Endothelial cell of umbilical vein (primary cell): ENCODE data around the gene MIPEP. TPM values are rescaled to one million over a fixed set of nuclear protein-coding genes. Genes with fewer than 3 reads are reported as not detected.

Source experiments
- BruUV-seq: library from RNA; stranded (reverse); fragments of 400-500 nt; replicated peaks from 2 replicates; lab custom pipeline; 2021; lab: Mats Ljungman, UMichigan
- CTCF ChIA-PET: fragments of 300-600, 350-600 bp; sonication (Branson Sonifier 250); formaldehyde crosslinking; loops from one replicate; lab custom pipeline; 2021; ENCODE audit warnings: antibody characterized with exemption, inconsistent platforms; lab: Charles Lee
- POLR2A ChIA-PET: fragments of 300-600, 350-600 bp; sonication (Branson Sonifier 250); formaldehyde crosslinking; loops from one replicate; lab custom pipeline; 2021; ENCODE audit warnings: antibody characterized with exemption, inconsistent platforms; lab: Charles Lee
- DNase-seq: peaks from one replicate; pipeline ENCODE4 v3.0.0-alpha.2; 2011; ENCODE audit warnings: low read depth, low spot score
- FAIRE-seq: peaks from 2 replicates; lab custom pipeline; 2011; peaks lifted over from hg19 to GRCh38; lab: Jason Lieb, UNC
- H2AFZ ChIP-seq: 2 replicates; pipeline ENCODE4 v1.6.0; 2012; ENCODE audit warnings: low read depth, low read length, control low read depth, inconsistent platforms
- H3K27ac ChIP-seq: 2 replicates; pipeline ENCODE4 v1.5.1; 2011; ENCODE audit warnings: low read depth, mild to moderate bottlenecking, control low read depth, low read length, moderate library complexity; ENCODE audit not compliant: insufficient read depth
- H3K27me3 ChIP-seq, 2 experiments: 2 replicates each; pipeline versions ENCODE4 v1.6.0 to v1.6.1; 2011; ENCODE audit warnings: low read length in 2 of 2, mixed read lengths in 1 of 2; ENCODE audit not compliant: control insufficient read depth in 2 of 2, insufficient read depth in 2 of 2
- H3K36me3 ChIP-seq, 2 experiments: 2 replicates in 1 of 2; 3 replicates in 1 of 2; pipeline ENCODE4 v1.5.1; 2011; ENCODE audit warnings: low read length in 2 of 2, mild to moderate bottlenecking in 1 of 2, moderate library complexity in 1 of 2; ENCODE audit not compliant: control insufficient read depth in 2 of 2, insufficient read depth in 2 of 2; ENCODE audit errors: extremely low read depth in 1 of 2
- H3K4me1 ChIP-seq: 3 replicates; pipeline ENCODE4 v1.5.1; 2011; ENCODE audit warnings: mild to moderate bottlenecking, low read length; ENCODE audit not compliant: control insufficient read depth, insufficient read depth; ENCODE audit errors: extremely low read depth
- H3K4me2 ChIP-seq: 2 replicates; pipeline ENCODE4 v1.6.1; 2011; ENCODE audit warnings: low read length, control low read depth, mixed read lengths; ENCODE audit not compliant: insufficient read depth
- H3K4me3 ChIP-seq, 3 experiments: fragments of 200-600 bp in 1 of 3; sonication (generic), shearing (Covaris generic) in 1 of 3; replicated peaks in 1 of 3; 2 replicates each; pipeline ENCODE4 v1.5.1; 2011 to 2016; ENCODE audit warnings: control low read depth in 3 of 3, low read length in 3 of 3, mild to moderate bottlenecking in 2 of 3, inconsistent platforms in 1 of 3, low read depth in 1 of 3, moderate library complexity in 1 of 3; ENCODE audit not compliant: insufficient read depth in 1 of 3
- H3K79me2 ChIP-seq: 2 replicates; pipeline ENCODE4 v1.6.0; 2012; ENCODE audit warnings: low read length, inconsistent platforms; ENCODE audit not compliant: control insufficient read depth, insufficient read depth
- H3K9ac ChIP-seq: replicated peaks from 2 replicates; pipeline ENCODE3; 2011; ENCODE audit warnings: low read length, control low read depth; ENCODE audit not compliant: insufficient read depth; ENCODE audit errors: extremely low read depth
- H3K9me1 ChIP-seq: replicated peaks from 3 replicates; pipeline ENCODE4 v1.6.0; 2011; ENCODE audit warnings: mild to moderate bottlenecking, low read length; ENCODE audit not compliant: control insufficient read depth, insufficient read depth; ENCODE audit errors: extremely low read depth
- H3K9me3 ChIP-seq: replicated peaks from 2 replicates; pipeline ENCODE4 v1.5.1; 2012; ENCODE audit warnings: low read length, inconsistent platforms; ENCODE audit not compliant: control insufficient read depth, insufficient read depth
- H4K20me1 ChIP-seq: replicated peaks from 2 replicates; pipeline ENCODE3; 2011; ENCODE audit warnings: mild to moderate bottlenecking, low read length; ENCODE audit not compliant: control insufficient read depth, insufficient read depth; ENCODE audit errors: extremely low read depth
- CTCF ChIP-seq, 2 donors: IDR thresholded peaks; 1 replicate in 1 of 2; 2 replicates in 1 of 2; pipeline ENCODE4 v1.5.1; 2011; ENCODE audit warnings: low read length in 2 of 2, mild to moderate bottlenecking in 2 of 2, moderate library complexity in 2 of 2, control low read depth in 1 of 2, inconsistent platforms in 1 of 2, low read depth in 1 of 2; ENCODE audit not compliant: insufficient read depth in 1 of 2; ENCODE audit errors: extremely low read depth in 1 of 2
- EZH2 ChIP-seq: IDR thresholded peaks from 2 replicates; pipeline ENCODE4 v1.6.1; 2012; ENCODE audit warnings: borderline replicate concordance, low read depth, mild to moderate bottlenecking, moderate library complexity, low read length, inconsistent platforms; ENCODE audit not compliant: severe bottlenecking
- FOS ChIP-seq: IDR thresholded peaks from 2 replicates; pipeline ENCODE4 v1.6.1; 2011; ENCODE audit warnings: mild to moderate bottlenecking, low read length, moderate library complexity, borderline replicate concordance; ENCODE audit not compliant: insufficient read depth
- GATA2 ChIP-seq: IDR thresholded peaks from 2 replicates; pipeline ENCODE4 v1.7.0; 2011; ENCODE audit warnings: low read depth, mild to moderate bottlenecking, moderate library complexity, mixed read lengths, low read length; ENCODE audit not compliant: insufficient read length, insufficient read depth
- JUN ChIP-seq: IDR thresholded peaks from 2 replicates; pipeline ENCODE4 v1.6.1; 2011; ENCODE audit warnings: borderline replicate concordance, low read depth; ENCODE audit not compliant: insufficient read length, insufficient read depth
- MYC ChIP-seq: IDR thresholded peaks from one replicate; pipeline ENCODE4 v1.6.1; 2011; ENCODE audit warnings: mild to moderate bottlenecking, low read depth, low read length
- POLR2A ChIP-seq: IDR thresholded peaks from 2 replicates; pipeline ENCODE4 v1.6.1; 2012; ENCODE audit warnings: low read depth, mild to moderate bottlenecking, control low read depth, low read length
- POLR2AphosphoS5 ChIP-seq: IDR thresholded peaks from 2 replicates; pipeline ENCODE4 v1.6.1; 2012; ENCODE audit warnings: low read depth, mild to moderate bottlenecking, control low read depth, low read length, moderate library complexity; ENCODE audit not compliant: insufficient read depth
- dilution Hi-C: fragments of 300-500 bp; cut with MboI; formaldehyde crosslinking; loops from one replicate; pipeline ENCODE4 v1.15.0; 2019; ENCODE audit warnings: low sequenced_read_pairs; ENCODE audit not compliant: extremely low pct_ligation_motif_present
- intact Hi-C: fragments of 100-400 bp; cut with micrococcal nuclease; formaldehyde crosslinking; loops from one replicate; pipeline ENCODE4 v1.10.0; 2022
- polyA plus RNA-seq, 4 experiments: library from polyadenylated mRNA; depleted of rRNA in 3 of 4; stranded (reverse) in 3 of 4; unstranded in 1 of 4; fragments of >200 nt; gene quantifications; 2 replicates each; pipeline versions ENCODE4 v1.2.1 to v1.2.3, GENCODE V29; 2011 to 2012; ENCODE audit warnings: missing spikeins in 1 of 4
- total RNA-seq: library from RNA; stranded (reverse); gene quantifications from 2 replicates; pipeline ENCODE4 v1.2.3, GENCODE V29; 2021
- TF ChIP-seq, protein P1 (sequence below): IDR thresholded peaks from 2 replicates; pipeline ENCODE4 v1.6.1; 2011; ENCODE audit not compliant: insufficient read depth, insufficient read length

MIPEP gene
- total and polyA plus RNA-seq, 2 donors (not counting 3 experiments of a cell fraction or from before 2014, with no cell fraction given) = 12.4 to 19.2 TPM

DNA sequence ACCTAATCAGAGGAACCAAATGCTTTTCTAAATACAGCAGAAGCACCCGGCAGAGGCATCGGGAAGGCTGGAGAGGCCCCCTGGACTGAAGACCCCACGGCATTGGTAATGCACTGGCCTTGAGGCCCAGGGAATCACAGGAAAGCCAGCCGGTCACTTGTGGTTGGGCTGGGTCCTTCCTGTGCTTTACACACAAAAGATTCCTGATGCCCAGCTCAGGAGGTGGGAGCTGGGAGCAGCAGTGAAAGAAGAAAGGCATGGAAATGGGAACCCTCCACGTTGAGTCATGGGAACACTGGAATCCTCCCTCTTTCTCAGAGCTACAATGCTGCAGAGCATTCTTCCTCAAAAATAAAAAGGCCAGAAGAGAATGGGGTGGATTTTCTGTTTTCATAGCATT lies 192.6 kb downstream of the MIPEP start:
- dilution Hi-C loops (no loop called here), intact Hi-C loops (no loop called here)
- ChIA-PET POLR2A (no interaction called here), CTCF (no interaction called here)
- FAIRE-seq = no peak
- DNase-seq = no peak
- H3K4me1 ChIP-seq = no peaks in the 10 kb centered on the region
- no peaks in the 10 kb centered on the region for H3K36me3 ChIP-seq
- peaks cover 2 to 4% of the 10 kb centered on the region in 2 experiments for H3K27me3 ChIP-seq
- no peaks in the 10 kb centered on the region for H4K20me1 ChIP-seq
- no peak overlapping the region for H3K4me2 ChIP-seq
- H3K9me1 ChIP-seq = no peaks in the 10 kb centered on the region
- no peak overlapping the region for H3K9ac ChIP-seq
- H2AFZ ChIP-seq = no peak overlapping the region
- H3K9me3 ChIP-seq = no peaks in the 10 kb centered on the region
- no peak overlapping the region for H3K27ac ChIP-seq
- BruUV-seq = no TSS peak
- TF ChIP-seq FOS (no peak), POLR2A (no peak), JUN (no peak), EZH2 (no peak), MYC (no peak)
- H3K79me2 ChIP-seq = no peaks in the 10 kb centered on the region
- H3K4me3 ChIP-seq = no peak overlapping the region

DNA sequence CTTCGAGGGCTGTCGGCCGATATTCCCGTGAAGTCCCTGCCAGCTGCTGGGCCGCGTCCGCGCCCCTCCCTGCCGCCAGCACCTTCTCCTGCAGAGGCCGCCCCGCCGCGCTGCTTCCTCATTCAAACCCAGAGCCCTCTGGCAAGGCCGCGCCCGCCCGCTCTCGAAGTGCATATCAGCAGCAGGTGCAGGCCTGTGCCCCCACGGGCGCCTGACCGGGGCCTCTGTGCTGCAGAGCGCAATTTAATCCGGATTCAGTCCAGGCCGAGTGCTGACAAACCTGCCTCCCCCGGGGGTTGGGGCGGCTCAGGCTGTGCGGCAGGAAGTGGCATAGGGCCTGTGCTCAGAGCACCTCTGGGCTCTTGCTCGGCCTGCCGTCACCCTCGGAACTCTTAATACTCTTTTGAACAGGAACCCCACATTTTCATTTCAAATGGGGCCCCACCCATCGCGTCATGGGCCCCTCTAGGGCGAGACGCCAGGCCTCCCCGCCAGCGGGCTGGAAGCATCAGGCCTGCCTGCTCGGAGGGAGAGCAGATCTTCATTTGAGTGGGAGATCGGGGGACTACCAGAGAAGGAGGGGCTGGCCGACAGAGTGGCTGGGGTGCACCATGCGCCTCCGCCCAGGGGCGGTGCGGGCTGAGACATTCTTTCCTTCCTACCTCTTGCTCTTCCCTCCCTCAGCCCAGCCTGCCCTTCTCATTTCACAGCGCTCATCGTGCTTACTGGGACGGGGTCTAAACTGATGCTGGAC lies 193.3 kb downstream of the MIPEP start:
- no peak overlapping the region for H3K4me3 ChIP-seq
- H3K27me3 ChIP-seq = peaks cover 2 to 4% of the 10 kb centered on the region in 2 experiments
- H3K9ac ChIP-seq = no peak overlapping the region
- intact Hi-C loops (no loop called here), dilution Hi-C loops (no loop called here)
- no peak for DNase-seq
- no peak overlapping the region for H3K27ac ChIP-seq
- H3K4me1 ChIP-seq = no peaks in the 10 kb centered on the region
- no peak for FAIRE-seq
- H3K9me3 ChIP-seq = no peaks in the 10 kb centered on the region
- H3K79me2 ChIP-seq = no peaks in the 10 kb centered on the region
- H3K36me3 ChIP-seq = no peaks in the 10 kb centered on the region
- H3K4me2 ChIP-seq = no peak overlapping the region
- TF ChIP-seq POLR2AphosphoS5 (no peak), CTCF (IDR thresholded peaks at IDR 0.05; ENCODE audit: extremely low read depth in 1 of 2, insufficient read depth in 1 of 2, low read depth in 1 of 2, low read length in 2 of 2) (no peak), JUN (no peak), GATA2 (no peak), FOS (no peak), EZH2 (no peak)
- TF ChIP-seq, protein P1, sequence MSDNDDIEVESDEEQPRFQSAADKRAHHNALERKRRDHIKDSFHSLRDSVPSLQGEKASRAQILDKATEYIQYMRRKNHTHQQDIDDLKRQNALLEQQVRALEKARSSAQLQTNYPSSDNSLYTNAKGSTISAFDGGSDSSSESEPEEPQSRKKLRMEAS = no peak
- no peaks in the 10 kb centered on the region for H3K9me1 ChIP-seq
- no TSS peak for BruUV-seq
- H4K20me1 ChIP-seq = no peaks in the 10 kb centered on the region
- ChIA-PET CTCF (no interaction called here), POLR2A (no interaction called here)
- H2AFZ ChIP-seq = no peak overlapping the region
